Hepatocyte (in vitro differentiated cells): ENCODE results near the gene PHTF1.

Experiments used
- CTCF ChIP-seq: fragments of 200-600 bp; sonication (generic); IDR thresholded peaks from 2 replicates; pipeline ENCODE4 v1.5.1; 2016; ENCODE audit warnings: antibody characterized with exemption, mild to moderate bottlenecking; ENCODE audit not compliant: poor library complexity
- EZH2 ChIP-seq: fragments of 200-600 bp; sonication (generic); IDR thresholded peaks from 2 replicates; pipeline ENCODE4 v1.6.1; 2016; ENCODE audit warnings: antibody characterized with exemption, mild to moderate bottlenecking, borderline replicate concordance

- TF ChIP-seq CTCF (no peak), EZH2 (no peak)
Observed at GRCh38 chr1:113779542-113779941, 20.3 kb upstream of the PHTF1 start.
